GM18499 (cell line): ENCODE data around the gene TMCO4.
"Not testable (repeated sequence)": the region's sequence is repeated elsewhere in the genome, so short reads cannot be mapped to it uniquely, and the experiment has no call there.

ENCODE experiments used
- ATAC-seq: cut with Tn5 transposase; IDR thresholded peaks from one replicate; pipeline ENCODE4 v1.9.1; 2021; ENCODE audit warnings: moderate number of reproducible peaks; ENCODE audit not compliant: insufficient read depth, unreplicated experiment

Gene TMCO4

GRCh38 chr1:19814244-19814661, 14.5 kb upstream of the TMCO4 start:
- ATAC-seq: no peak

GRCh38 chr1:19813643-19813960, 13.9 kb upstream of the TMCO4 start:
- ATAC-seq: no peak

- ATAC-seq: no peak
Observed at GRCh38 chr1:19812875-19813642, 13.3 kb upstream of the TMCO4 start.

- ATAC-seq: no peak
Observed at GRCh38 chr1:19811206-19811851, 11.6 kb upstream of the TMCO4 start.

- ATAC-seq: no peak
Observed at GRCh38 chr1:19809044-19809750, 9.5 kb upstream of the TMCO4 start.

DNA sequence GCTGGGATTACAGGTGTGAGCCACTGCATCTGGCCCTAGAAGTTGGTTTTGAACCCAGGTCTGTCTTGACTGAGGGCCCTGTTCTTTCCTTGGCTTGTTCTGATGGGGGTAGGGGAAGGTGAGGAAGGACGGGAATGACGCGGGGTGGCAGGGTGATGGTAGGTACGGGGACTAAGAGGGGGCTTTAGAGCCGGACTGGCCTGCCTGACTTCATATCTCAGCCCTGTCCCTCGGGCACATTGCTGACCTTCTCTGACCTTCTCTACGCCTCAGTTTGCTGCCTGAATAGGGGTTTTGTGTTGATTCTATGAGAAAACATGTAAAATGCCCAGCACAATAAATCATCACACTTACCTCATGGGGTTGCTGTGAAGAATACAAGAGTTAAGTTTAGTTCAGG, 8.6 kb upstream of the TMCO4 start:
- no peak for ATAC-seq

- no peak for ATAC-seq
Observed at GRCh38 chr1:19804831-19805251, 5.1 kb upstream of the TMCO4 start.

GRCh38 chr1:19802269-19802668, 2.6 kb upstream of the TMCO4 start:
- ATAC-seq: no peak

- ATAC-seq: no peak
Observed at GRCh38 chr1:19800076-19800804, 524 bp upstream of the TMCO4 start.

GRCh38 chr1:19798486-19799229, 1.1 kb downstream of the TMCO4 start:
- no peak for ATAC-seq

DNA sequence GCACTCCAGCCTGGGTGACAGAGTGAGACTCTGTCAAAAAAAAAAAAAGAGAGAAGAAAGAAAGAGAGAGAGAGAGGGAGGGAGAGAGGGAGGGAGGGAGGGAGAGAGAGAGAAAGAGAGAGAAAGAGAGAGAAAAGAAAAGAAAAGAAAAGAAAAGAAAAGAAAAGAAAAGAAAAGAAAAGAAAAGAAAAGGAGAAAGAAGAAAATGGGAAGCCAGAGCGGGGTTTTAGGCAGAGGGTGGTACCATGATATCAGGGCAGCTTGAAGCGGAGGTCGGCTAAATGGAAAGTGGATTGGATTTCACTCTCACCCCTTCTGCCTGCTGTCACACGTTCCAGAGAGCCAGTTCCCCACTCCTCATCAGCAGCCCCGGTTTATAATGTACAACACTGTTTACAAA, 1.9 kb downstream of the TMCO4 start:
- no peak for ATAC-seq

- no peak for ATAC-seq
Observed at GRCh38 chr1:19794583-19794982, 5.1 kb downstream of the TMCO4 start.

DNA sequence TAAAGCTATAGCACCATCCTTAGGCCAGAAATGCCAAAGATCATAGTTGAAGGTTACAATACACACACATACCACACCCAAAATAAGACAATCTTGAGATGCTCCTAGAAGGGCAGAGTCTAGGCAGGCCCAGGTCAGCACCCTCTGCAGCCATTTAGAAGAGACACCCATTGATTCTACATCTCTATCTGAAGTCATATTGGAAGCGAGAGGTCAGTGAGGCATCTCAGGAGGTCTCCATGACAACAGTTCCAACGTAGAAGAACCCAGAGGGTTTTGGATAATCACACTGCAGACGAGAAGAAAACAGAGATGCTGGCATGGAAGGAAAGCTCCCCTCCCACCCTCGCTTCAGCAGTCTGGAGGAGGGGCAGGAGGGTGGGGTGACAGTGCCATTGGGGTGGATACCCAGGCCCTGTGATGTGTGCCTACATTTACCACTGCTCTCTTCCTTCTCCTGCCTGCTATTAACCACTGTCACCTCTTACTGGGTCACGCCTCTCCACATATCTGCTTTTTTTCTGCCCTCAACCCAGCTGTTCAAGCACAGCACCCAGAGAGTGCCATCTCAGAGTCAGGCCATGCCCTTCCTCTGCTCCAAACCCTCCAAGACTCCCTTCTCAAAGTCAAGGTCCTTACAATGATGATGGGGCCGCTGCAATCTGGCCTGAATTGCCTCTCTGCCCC, 6.2 kb downstream of the TMCO4 start:
- no peak for ATAC-seq

DNA sequence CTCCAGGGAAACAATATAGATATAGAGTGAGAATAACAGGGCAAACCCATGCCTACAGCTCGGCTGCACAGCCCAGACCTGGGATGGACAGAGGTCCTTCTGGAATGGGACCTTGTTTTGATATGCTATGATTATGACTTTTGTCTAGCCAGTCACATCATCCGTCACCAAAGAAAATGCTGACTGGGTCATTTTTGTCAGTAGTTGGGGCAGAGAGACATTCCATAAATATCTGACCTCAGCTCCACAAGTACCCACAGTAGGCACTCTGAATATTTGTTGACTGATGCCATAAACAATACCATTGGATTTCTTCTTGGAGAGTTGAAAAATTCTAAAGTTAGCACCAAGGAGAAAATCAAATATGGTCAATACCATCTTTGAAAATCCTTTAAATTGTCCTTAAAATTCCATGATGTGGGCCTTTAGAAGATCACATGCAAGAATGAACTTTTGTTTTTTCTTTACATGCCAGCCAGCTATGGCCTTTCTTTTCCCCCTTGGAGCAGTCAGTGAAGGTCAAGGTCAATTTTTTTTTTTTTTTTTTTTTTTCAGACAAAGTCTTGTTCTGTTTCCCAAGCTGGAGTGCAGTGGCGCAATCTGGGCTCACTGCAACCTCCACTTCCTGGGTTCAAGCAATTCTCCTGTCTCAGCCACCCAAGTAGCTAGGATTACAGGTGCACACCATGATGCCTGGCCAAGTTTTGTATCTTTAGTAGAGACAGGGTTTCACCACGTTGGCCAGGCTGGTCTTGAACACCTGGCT, 7.3 kb downstream of the TMCO4 start:
- no peak for ATAC-seq

- ATAC-seq: not testable (repeated sequence)
Observed at GRCh38 chr1:19790061-19790975, 9.4 kb downstream of the TMCO4 start.

DNA sequence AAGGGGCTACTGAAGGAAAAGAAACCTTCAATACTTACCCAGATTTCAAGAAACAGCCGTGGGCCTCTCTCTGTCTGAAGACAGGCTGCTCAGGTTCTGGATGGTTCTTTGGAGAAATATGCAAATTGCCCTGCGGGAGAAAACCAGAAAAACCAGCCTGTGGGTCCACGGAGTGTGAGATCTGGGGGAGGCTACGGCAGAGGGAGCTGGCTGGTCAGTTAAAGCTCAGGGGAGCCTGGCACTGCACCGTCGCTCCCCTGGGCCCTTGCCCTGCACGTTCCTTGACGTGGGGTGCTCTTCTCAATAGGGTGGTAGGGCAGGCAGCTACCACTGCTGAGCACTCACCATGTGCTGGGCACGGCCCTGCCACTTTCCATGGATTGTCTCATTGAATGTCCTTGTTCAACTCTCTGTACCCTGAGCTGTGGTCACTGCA, 12.7 kb downstream of the TMCO4 start:
- ATAC-seq: no peak

DNA sequence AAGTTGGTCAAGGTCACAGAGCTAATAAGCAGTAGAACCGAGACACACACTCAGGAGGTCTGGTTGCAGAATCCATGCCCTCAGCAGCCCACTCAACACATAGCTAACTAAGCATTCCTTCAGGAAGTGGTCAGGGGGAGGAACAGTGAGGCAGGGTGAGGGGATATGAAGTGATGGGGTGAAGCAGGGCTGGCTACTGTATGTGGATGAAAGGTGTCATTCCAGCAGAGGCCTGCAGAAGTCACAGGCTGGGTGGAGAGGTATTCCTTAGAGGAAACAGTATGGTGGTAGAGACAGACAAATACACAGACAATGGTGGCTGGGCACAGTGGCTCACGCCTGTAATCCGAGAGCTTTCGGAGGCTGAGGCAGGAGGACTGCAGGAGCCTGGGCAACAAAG, 14.1 kb downstream of the TMCO4 start:
- no peak for ATAC-seq
